Mesenchymal stem cell (in vitro differentiated cells and primary cell): ENCODE results near the gene SERTAD2.

Experiments used
- DNase-seq: peaks from one replicate; pipeline ENCODE4 v3.0.0-alpha.2; 2013
- H2AFZ ChIP-seq: one replicate; pipeline ENCODE4 v1.6.1; 2013; ENCODE audit warnings: low read depth, mild to moderate bottlenecking, control low read depth, inconsistent platforms, low read length, moderate library complexity
- H2AK5ac ChIP-seq: 2 replicates; pipeline ENCODE4 v1.6.1; 2013; ENCODE audit warnings: low read length, moderate library complexity, mild to moderate bottlenecking, inconsistent platforms; ENCODE audit not compliant: severe bottlenecking
- H2BK120ac ChIP-seq: one replicate; pipeline ENCODE4 v1.6.1; 2013; ENCODE audit warnings: low read depth, mild to moderate bottlenecking, inconsistent platforms, low read length, moderate library complexity
- H2BK12ac ChIP-seq, 2 experiments: one replicate each; pipeline ENCODE4 v1.6.1; 2013; ENCODE audit warnings: inconsistent platforms in 2 of 2, low read length in 2 of 2, mild to moderate bottlenecking in 2 of 2, moderate library complexity in 2 of 2, control low read depth in 1 of 2
- H2BK15ac ChIP-seq: one replicate; pipeline ENCODE4 v1.6.1; 2013; ENCODE audit warnings: mild to moderate bottlenecking, low read depth, inconsistent platforms; ENCODE audit not compliant: poor library complexity, severe bottlenecking
- H2BK5ac ChIP-seq: 2 replicates; pipeline ENCODE4 v1.6.1; 2013; ENCODE audit warnings: low read depth, mild to moderate bottlenecking, low read length, control low read depth, inconsistent platforms; ENCODE audit not compliant: poor library complexity, severe bottlenecking
- H3K14ac ChIP-seq, 2 experiments: one replicate each; pipeline ENCODE4 v1.6.1; 2013; ENCODE audit warnings: inconsistent platforms in 2 of 2, low read length in 2 of 2, control low read depth in 1 of 2, mild to moderate bottlenecking in 1 of 2, moderate library complexity in 1 of 2
- H3K18ac ChIP-seq, 2 experiments: one replicate each; pipeline ENCODE4 v1.6.1; 2013; ENCODE audit warnings: inconsistent platforms in 2 of 2, low read length in 2 of 2, control low read depth in 1 of 2, low read depth in 1 of 2, mild to moderate bottlenecking in 1 of 2
- H3K23ac ChIP-seq, 2 experiments: one replicate each; pipeline ENCODE4 v1.6.1; 2013; ENCODE audit warnings: inconsistent platforms in 2 of 2, low read length in 2 of 2, mild to moderate bottlenecking in 2 of 2, moderate library complexity in 2 of 2, control low read depth in 1 of 2
- H3K27ac ChIP-seq: 2 replicates; pipeline ENCODE4 v1.5.1; 2013; ENCODE audit warnings: mild to moderate bottlenecking, moderate library complexity, low read length, control low read depth, inconsistent platforms; ENCODE audit not compliant: poor library complexity, severe bottlenecking
- H3K27me3 ChIP-seq, 2 experiments: 2 replicates each; pipeline versions ENCODE4 v1.6.1 to v1.7.0; 2013; ENCODE audit warnings: low read length in 2 of 2, mild to moderate bottlenecking in 2 of 2, moderate library complexity in 2 of 2, control low read depth in 1 of 2, inconsistent platforms in 1 of 2; ENCODE audit not compliant: control insufficient read depth in 1 of 2, insufficient read depth in 1 of 2
- H3K36me3 ChIP-seq, 2 experiments: 2 replicates each; pipeline versions ENCODE4 v1.6.1 to v1.7.0; 2013; ENCODE audit warnings: low read length in 2 of 2, control low read depth in 1 of 2, inconsistent platforms in 1 of 2, low read depth in 1 of 2, mild to moderate bottlenecking in 1 of 2; ENCODE audit not compliant: insufficient read depth in 2 of 2, control insufficient read depth in 1 of 2
- H3K4ac ChIP-seq, 2 experiments: one replicate each; pipeline ENCODE4 v1.6.1; 2013; ENCODE audit warnings: inconsistent platforms in 2 of 2, low read length in 2 of 2, mild to moderate bottlenecking in 2 of 2, moderate library complexity in 2 of 2, control low read depth in 1 of 2, low read depth in 1 of 2
- H3K4me1 ChIP-seq: 2 replicates; pipeline ENCODE4 v1.6.1; 2013; ENCODE audit warnings: low read depth, low read length, control low read depth; ENCODE audit not compliant: control insufficient read depth, insufficient read depth
- H3K4me2 ChIP-seq: 2 replicates; pipeline ENCODE4 v1.6.1; 2013; ENCODE audit warnings: low read length, mild to moderate bottlenecking, inconsistent platforms; ENCODE audit not compliant: poor library complexity, severe bottlenecking
- H3K4me3 ChIP-seq, 2 experiments: 2 replicates each; pipeline versions ENCODE4 v1.5.1 to v1.7.0; 2013; ENCODE audit warnings: low read length in 2 of 2, mild to moderate bottlenecking in 2 of 2, control low read depth in 1 of 2, low read depth in 1 of 2; ENCODE audit not compliant: insufficient read depth in 1 of 2
- H3K79me1 ChIP-seq: replicated peaks from 2 replicates; pipeline ENCODE4 v1.6.1; 2013; ENCODE audit warnings: mild to moderate bottlenecking, control low read depth, low read length, inconsistent platforms; ENCODE audit not compliant: poor library complexity, severe bottlenecking
- H3K9ac ChIP-seq: 2 replicates; pipeline ENCODE4 v1.7.0; 2013; ENCODE audit warnings: mild to moderate bottlenecking, low read length, moderate library complexity
- H3K9me3 ChIP-seq: 2 replicates; pipeline ENCODE4 v1.7.0; 2013; ENCODE audit warnings: mild to moderate bottlenecking, low read length; ENCODE audit not compliant: control insufficient read depth
- H4K8ac ChIP-seq: one replicate; pipeline ENCODE4 v1.6.1; 2013; ENCODE audit warnings: inconsistent platforms, mild to moderate bottlenecking, low read length, moderate library complexity
- H4K91ac ChIP-seq: one replicate; pipeline ENCODE4 v1.6.1; 2013; ENCODE audit warnings: mild to moderate bottlenecking, low read length, inconsistent platforms
- WGBS: methylation state at CpG from one replicate; pipeline ENCODE4 v1.1.7; 2013; ENCODE audit warnings: mixed read lengths; 5-methylcytosine and 5-hydroxymethylcytosine counted together

The SERTAD2 gene

GRCh38 chr2:64629329-64629781, 24.4 kb downstream of the SERTAD2 start:
- Histone ChIP-seq H3K36me3 (peaks cover 26 to 60% of the 10 kb centered on the region in 2 experiments), H2BK15ac (no peak overlapping the region)
- WGBS, result 90% methylated on average over 10 of the region's 10 CpGs

DNA sequence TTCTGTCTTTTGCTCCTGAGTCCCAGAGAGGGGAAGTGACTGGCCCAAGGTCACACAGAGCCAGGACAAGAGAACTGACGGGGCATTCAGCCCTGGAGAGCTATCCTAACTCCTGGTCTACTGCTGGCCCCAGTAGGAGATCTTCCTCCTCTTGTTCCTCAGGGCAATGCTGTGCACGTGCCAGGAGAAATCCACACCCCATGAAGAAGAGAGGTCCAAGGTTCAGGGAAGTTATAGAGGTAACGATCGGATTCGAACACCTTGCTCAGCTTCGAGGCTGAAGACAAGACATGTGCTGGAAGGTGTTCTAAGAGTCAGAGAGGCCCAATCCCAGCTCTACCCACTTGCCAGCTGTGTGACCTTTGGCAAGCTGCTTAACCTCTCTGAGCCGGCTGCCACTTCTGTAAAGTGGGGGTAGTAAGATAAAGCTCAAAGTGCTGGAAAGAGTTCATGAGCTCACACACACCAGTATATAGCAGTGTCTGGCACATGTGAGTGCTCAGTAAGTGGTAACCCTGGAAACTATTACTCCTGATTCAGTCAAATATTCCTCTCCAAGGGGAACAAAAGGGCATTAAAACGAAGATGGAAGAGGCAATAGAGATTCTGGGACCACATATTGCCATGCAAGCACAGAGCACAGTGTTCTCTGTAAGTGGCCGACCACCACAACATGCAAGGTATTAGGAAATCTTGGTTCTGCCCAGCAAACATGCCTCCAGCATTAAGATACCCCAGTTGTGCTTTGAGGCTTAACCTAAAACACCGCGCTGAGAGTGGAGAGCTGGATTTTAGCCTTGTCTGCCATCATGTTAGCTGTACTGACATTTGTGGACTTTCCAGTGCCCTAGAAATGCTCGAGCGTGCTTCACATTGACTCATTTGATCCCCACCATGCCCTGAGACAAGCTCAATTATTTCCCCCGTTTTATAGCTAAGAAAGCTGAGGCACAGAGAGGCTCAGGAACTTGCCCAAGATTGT, 25.6 kb downstream of the SERTAD2 start:
- no peak overlapping the region for H2BK12ac ChIP-seq
- H3K4me2 ChIP-seq, result no peak overlapping the region
- no peak overlapping the region for H2AFZ ChIP-seq
- peaks cover 21 to 49% of the 10 kb centered on the region in 2 experiments for H3K36me3 ChIP-seq
- no peak overlapping the region for H3K18ac ChIP-seq
- no peak overlapping the region for H2BK5ac ChIP-seq
- peaks cover 12% of the 10 kb centered on the region for H3K4me1 ChIP-seq
- no peak overlapping the region for H3K23ac ChIP-seq
- WGBS, result 96% methylated on average over 14 of the region's 14 CpGs
- no peaks in the 10 kb centered on the region for H3K27me3 ChIP-seq
- no peak overlapping the region for H4K8ac ChIP-seq
- no peak overlapping the region for H3K27ac ChIP-seq
- H3K14ac ChIP-seq, result no peak overlapping the region
- no peak overlapping the region for H2BK15ac ChIP-seq
- H2BK120ac ChIP-seq, result no peak overlapping the region
- H3K4me3 ChIP-seq, result no peak overlapping the region
- H3K4ac ChIP-seq, result no peak overlapping the region
- no peak for DNase-seq
- no peak overlapping the region for H4K91ac ChIP-seq
- H3K9me3 ChIP-seq, result no peaks in the 10 kb centered on the region
- peaks cover 17% of the 10 kb centered on the region for H3K79me1 ChIP-seq
- peak overlapping the region; percentile 6 for H3K9ac ChIP-seq
- no peak overlapping the region for H2AK5ac ChIP-seq

More at GRCh38 chr2:64629329-64629781, 24.4 kb downstream of the SERTAD2 start:
- peaks cover 22% of the 10 kb centered on the region for H3K79me1 ChIP-seq
- no peak overlapping the region for H3K4ac ChIP-seq
- H3K9me3 ChIP-seq, result no peaks in the 10 kb centered on the region
- H3K9ac ChIP-seq, result peak overlapping the region; percentile 6
- H3K18ac ChIP-seq, result no peak overlapping the region
- H3K14ac ChIP-seq, result no peak overlapping the region
- no peak overlapping the region for H3K4me2 ChIP-seq
- no peak for DNase-seq
- peak overlapping the region; percentile 15 for H4K91ac ChIP-seq
- H2AFZ ChIP-seq, result no peak overlapping the region
- no peak overlapping the region for H3K23ac ChIP-seq
- H3K4me3 ChIP-seq, result no peak overlapping the region
- H3K27ac ChIP-seq, result no peak overlapping the region
- H3K27me3 ChIP-seq, result no peaks in the 10 kb centered on the region
- no peak overlapping the region for H4K8ac ChIP-seq
- no peak overlapping the region for H2AK5ac ChIP-seq
- H3K4me1 ChIP-seq, result peaks cover 12% of the 10 kb centered on the region
- H2BK12ac ChIP-seq, result no peak overlapping the region
- no peak overlapping the region for H2BK120ac ChIP-seq
- H2BK5ac ChIP-seq, result no peak overlapping the region

- Histone ChIP-seq H2AFZ (no peak overlapping the region), H2BK120ac (no peak overlapping the region), H4K91ac (no peak overlapping the region), H3K27me3 (no peaks in the 10 kb centered on the region), H4K8ac (peak overlapping the region; percentile 5), H3K4ac (no peak overlapping the region), H3K9me3 (no peaks in the 10 kb centered on the region), H3K36me3 (peaks cover 18 to 40% of the 10 kb centered on the region in 2 experiments), H3K9ac (no peak overlapping the region), H3K14ac (no peak overlapping the region), H3K4me3 (no peak overlapping the region), H2AK5ac (no peak overlapping the region), H3K27ac (no peak overlapping the region), H2BK15ac (no peak overlapping the region), H3K4me1 (peaks cover 19% of the 10 kb centered on the region), H2BK12ac (no peak overlapping the region), H3K4me2 (no peak overlapping the region), H3K23ac (no peak overlapping the region), H3K79me1 (peaks cover 15% of the 10 kb centered on the region), H2BK5ac (no peak overlapping the region), H3K18ac (no peak overlapping the region)
- no peak for DNase-seq
- WGBS, result 61% methylated on average over 26 of the region's 27 CpGs
Measured at GRCh38 chr2:64626963-64627760, 26.6 kb downstream of the SERTAD2 start.
